OCI-LY1 (cell line): ENCODE measurements around the gene CYB5A.

Source experiments
- EZH2 ChIP-seq: fragments of 200-600 bp; sonication (generic), shearing (Covaris generic); IDR thresholded peaks from 2 replicates; pipeline ENCODE4 v1.8.0; 2017; ENCODE audit warnings: borderline replicate concordance, mixed run types, mild to moderate bottlenecking, antibody characterized with exemption, low read length, moderate library complexity, mixed read lengths
- TF ChIP-seq, protein P1 (sequence below): fragments of 200-600 bp; sonication (generic), shearing (Covaris generic); IDR thresholded peaks from 2 replicates; pipeline ENCODE4 v1.5.1; 2017; ENCODE audit warnings: mild to moderate bottlenecking, antibody characterized with exemption, low read length, moderate library complexity, mixed read lengths

DNA sequence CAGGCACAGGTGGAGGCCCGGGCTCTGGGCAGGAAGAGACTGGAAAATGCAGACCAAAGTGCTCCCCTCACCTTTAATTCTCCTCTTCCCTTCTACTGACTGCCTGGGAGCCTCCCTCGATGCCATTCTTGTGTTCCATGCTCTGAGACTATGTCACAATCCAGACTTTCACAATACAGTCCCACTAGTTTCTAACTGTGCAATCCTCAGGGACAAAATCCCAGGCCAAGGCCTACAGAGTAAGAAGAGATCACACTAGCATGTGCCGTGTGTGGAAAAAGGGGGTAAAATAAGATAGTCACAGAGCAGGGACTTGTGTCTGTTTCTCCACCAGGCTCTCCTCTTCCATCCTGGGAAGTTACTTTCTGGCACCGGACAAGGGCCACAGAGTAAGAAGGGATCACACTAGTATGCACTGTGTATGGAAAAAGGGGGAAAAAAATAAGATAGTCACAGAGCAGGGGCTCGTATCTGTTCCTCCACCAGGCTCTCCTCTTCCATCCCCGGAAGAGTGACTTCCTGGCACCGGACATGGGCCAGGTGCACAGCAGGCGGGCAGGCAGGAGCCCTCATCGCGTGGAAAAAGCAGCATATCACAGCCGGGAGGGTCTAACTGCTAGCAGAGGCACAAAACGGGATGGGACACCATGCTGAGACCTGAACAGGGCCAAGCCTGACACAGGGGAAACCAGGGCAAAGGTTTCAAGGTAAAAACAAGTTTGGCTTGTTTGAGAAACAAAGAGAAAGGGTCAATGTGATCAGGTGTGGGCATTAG is 9.6 kb downstream of the CYB5A start:
- TF ChIP-seq EZH2: no peak
- TF ChIP-seq, protein P1, sequence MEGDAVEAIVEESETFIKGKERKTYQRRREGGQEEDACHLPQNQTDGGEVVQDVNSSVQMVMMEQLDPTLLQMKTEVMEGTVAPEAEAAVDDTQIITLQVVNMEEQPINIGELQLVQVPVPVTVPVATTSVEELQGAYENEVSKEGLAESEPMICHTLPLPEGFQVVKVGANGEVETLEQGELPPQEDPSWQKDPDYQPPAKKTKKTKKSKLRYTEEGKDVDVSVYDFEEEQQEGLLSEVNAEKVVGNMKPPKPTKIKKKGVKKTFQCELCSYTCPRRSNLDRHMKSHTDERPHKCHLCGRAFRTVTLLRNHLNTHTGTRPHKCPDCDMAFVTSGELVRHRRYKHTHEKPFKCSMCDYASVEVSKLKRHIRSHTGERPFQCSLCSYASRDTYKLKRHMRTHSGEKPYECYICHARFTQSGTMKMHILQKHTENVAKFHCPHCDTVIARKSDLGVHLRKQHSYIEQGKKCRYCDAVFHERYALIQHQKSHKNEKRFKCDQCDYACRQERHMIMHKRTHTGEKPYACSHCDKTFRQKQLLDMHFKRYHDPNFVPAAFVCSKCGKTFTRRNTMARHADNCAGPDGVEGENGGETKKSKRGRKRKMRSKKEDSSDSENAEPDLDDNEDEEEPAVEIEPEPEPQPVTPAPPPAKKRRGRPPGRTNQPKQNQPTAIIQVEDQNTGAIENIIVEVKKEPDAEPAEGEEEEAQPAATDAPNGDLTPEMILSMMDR: no peak
